Large intestine (tissue), 1 donor: Measurements from ENCODE around the gene HSPA12A. TPM values are rescaled to one million over a fixed set of nuclear protein-coding genes. Genes with fewer than 3 reads are reported as not detected.

Source experiments
- polyA plus RNA-seq: library from polyadenylated mRNA; unstranded; fragments of 120-200 nt; gene quantifications from one replicate; pipeline ENCODE4 v1.2.1, GENCODE V29; 2013

Gene HSPA12A
- polyA plus RNA-seq, 1 donor = 9.2 TPM

Other genes starting within 250 kb of the HSPA12A start
- gene PNLIP, start 196.6 kb downstream of the HSPA12A start, polyA plus RNA-seq = 0.12 TPM
- gene PNLIPRP1, start 151.6 kb downstream of the HSPA12A start, polyA plus RNA-seq = 0.63 TPM
- 11.9 TPM for gene PNLIPRP2, start 121.6 kb downstream of the HSPA12A start, polyA plus RNA-seq
- 1.1 TPM for gene ENO4, start 106.9 kb upstream of the HSPA12A start, polyA plus RNA-seq